ENCODE measurements around the gene SLC22A2.

SLC22A2 gene

GRCh38 chr6:160273750-160274149, 15.1 kb upstream of the SLC22A2 start:
- DNase-seq (ENCODE audit: low read depth) = no peak

DNA sequence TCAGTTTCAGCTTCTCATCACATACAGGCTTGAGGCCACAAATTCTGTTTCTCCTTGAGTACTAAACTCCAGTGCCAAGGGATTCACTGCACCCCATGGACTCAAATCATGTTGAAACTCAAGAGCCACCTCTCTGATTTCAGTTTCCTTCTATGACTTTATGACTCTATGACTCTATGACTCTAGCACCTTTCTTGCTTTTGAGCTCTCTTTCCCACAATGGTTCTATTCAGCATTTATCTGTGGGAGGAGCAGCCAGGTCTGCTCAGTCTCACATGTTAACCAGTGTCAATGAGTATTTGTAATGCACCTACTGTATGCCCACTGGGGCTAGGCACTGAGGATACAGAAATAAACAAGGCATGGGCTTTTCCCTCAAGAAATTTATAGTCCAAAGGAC, 14.6 kb upstream of the SLC22A2 start:
- DNase-seq (ENCODE audit: low read depth) = no peak

GRCh38 chr6:160272707-160273106, 14.1 kb upstream of the SLC22A2 start:
- no peak for DNase-seq (ENCODE audit: low read depth)

GRCh38 chr6:160270347-160270746, 11.7 kb upstream of the SLC22A2 start:
- DNase-seq (ENCODE audit: low read depth) = no peak

GRCh38 chr6:160269771-160270170, 11.2 kb upstream of the SLC22A2 start:
- no peak for DNase-seq (ENCODE audit: low read depth)

DNA sequence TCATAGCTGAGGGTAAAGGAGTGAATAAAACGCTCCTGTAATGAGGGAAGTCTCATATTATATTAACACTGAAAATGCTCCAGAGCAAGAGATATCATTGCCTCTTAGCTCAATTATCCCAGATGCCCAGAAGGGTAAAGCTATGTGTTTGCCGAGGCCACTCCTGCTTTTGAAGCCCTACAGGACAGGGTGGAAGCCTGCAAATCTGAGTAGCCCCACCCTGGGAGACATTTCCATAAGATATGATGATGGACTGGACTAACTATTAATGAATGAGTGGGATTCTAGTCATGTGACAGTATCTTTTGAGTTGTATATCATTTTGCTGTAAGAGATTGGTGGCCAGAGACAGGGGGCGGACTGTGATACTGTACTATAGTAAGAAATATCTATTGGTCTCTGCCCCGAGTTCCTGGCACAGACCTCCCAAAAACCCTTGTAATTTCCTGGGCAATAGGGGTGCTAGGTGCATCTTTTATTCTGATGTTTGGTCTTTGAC, 10.5 kb upstream of the SLC22A2 start:
- no peak for DNase-seq (ENCODE audit: low read depth)

- no peak for DNase-seq (ENCODE audit: low read depth)
These were observed 8.5 kb upstream of the SLC22A2 start for GRCh38 chr6:160267102-160267501.

DNA sequence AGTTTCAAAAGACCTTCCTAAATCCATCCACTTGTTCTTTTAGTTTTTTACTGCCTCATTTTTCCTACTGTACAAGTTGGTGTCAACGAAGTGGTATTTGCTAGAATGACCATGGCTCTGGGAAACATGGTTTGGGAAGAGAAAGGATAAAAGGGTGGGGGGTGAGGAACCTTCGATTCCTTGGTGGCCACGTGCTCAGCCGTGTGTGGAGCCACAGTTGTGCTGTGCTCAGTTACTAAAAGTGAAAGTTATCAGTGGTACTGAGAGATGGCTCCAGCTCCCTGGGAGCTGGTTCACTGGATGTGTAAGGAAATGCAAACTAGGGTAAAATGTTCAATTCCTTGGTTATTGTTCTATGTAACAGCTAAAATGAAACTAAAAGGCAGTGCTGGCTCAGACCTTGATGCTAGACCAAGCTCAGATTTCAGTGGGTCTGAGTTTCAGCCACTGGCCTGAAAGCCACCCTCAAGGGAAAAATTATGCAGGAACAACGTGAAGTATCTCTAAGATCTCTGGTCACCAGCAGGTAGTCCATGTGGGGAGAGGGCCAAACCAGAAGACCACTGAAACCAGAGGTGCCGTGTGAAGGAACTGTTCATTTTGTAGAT, 7.4 kb upstream of the SLC22A2 start:
- no peak for DNase-seq (ENCODE audit: low read depth)

- DNase-seq (ENCODE audit: low read depth) = no peak
These were observed 5.5 kb upstream of the SLC22A2 start for GRCh38 chr6:160264061-160264612.

GRCh38 chr6:160263196-160263939, 4.7 kb upstream of the SLC22A2 start:
- DNase-seq (ENCODE audit: low read depth) = no peak

- DNase-seq (ENCODE audit: low read depth) = no peak
These were observed 3.5 kb upstream of the SLC22A2 start for GRCh38 chr6:160261991-160262680.

GRCh38 chr6:160260803-160261450, 2.3 kb upstream of the SLC22A2 start:
- no peak for DNase-seq (ENCODE audit: low read depth)

DNA sequence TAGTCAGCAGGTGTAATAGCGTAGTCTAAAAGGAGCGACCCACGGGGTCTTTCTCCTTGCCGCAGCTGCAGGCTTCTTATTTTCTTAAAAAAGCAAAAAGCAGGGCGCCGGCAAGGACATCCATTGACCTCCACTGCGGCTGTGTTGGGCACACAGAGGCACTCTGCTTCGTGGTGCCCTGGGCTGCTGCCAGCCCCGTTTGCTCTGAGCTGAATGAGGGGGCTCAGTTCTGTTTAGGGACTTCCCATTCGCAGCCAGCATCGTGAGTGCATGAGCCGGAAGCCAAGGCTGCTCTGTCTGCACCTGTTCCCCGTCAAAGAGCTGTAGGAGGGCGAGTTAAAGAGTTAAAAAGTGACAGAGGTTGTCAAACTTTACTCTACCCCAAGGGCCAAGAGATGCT, 1.7 kb upstream of the SLC22A2 start:
- no peak for DNase-seq (ENCODE audit: low read depth)

DNA sequence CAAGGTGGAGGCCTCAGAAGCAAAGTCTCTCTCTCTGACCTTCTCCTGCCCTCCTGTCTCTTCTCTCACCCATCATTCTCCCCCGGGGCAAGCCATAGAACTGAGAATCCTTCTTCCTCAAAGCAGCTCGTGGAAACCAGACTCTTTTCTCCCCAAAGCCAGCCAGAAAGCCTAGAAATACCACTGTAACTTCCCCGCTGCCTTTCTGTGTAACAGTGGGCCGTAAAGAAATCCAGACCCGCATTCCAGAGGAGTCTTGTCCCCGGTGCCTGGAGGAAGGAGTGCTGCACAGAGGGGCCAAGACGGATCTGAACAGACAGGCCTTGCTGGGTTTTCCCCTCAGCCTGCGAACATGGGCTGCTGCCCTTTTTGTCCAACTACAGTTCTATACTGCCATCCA, 977 bp upstream of the SLC22A2 start:
- DNase-seq (ENCODE audit: low read depth) = no peak

- no peak for DNase-seq (ENCODE audit: low read depth)
These were observed 463 bp upstream of the SLC22A2 start for GRCh38 chr6:160259143-160259425.

- no peak for DNase-seq (ENCODE audit: low read depth)
These were observed 2.2 kb downstream of the SLC22A2 start for GRCh38 chr6:160256445-160256844.

DNA sequence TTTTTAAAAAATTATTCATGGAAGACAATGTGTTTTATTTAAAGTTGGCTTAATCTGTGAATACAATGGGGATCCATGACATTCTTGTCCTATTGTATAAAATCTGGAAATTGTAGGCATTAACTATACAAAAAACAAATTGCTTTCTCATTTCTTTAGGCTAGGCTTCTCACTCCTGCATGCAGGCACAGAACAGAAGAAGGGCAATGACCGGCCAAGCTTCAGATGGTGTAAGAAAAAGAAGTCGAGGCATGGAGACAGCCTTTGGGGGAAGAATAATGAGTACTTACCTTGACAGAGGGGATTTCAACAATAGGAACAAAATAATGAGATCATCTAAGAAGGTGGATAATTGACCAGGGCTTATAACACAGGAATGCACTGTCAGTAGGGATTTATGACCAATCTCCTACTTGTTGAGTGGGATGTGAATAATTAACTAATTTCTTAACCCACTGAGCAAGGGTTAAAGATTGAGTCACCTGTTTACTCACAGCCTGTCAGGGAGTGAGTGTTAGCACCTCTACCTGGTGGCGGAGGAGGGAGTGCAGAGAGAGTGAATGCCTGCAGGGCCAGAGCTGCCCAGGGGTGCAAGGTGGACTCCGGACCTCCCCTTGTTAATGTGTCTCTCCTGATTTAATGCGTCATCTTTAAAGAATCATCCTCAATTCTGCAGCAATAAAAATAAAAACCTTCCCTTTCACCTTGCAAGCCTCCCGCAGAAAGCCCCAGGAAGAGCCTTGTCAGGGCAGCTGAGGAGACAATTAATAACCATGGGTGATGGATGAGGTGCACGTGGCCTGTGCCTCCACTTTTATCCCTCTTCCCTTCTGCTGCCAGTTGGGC, 3.9 kb downstream of the SLC22A2 start:
- DNase-seq (ENCODE audit: low read depth) = no peak

DNA sequence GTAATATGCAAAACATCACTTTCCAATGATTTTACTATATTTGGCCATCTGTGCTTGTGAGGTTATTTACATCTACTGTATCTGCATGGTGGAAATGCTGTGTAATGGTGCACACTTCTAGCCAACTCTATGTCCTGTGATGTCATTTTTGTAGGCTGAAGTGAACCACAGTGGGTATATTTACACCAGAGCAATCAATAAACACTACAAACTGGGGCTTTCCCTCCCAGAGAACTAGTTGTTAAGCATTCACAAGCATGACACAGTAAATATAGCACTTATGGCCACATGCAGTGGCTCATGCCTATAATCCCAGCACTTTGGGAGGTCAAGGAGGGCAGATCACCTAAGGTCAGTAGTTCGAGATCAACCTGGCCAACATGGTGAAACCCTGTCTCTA, 4.9 kb downstream of the SLC22A2 start:
- DNase-seq (ENCODE audit: low read depth) = no peak

- DNase-seq (ENCODE audit: low read depth) = no peak
These were observed 5.3 kb downstream of the SLC22A2 start for GRCh38 chr6:160253292-160253691.

- DNase-seq (ENCODE audit: low read depth) = no peak
These were observed 6.4 kb downstream of the SLC22A2 start for GRCh38 chr6:160252073-160252813.

- DNase-seq (ENCODE audit: low read depth) = no peak
These were observed 8.9 kb downstream of the SLC22A2 start for GRCh38 chr6:160249671-160250070.

Data from activated T-helper 9 cell treated with anti-CD3 and anti-CD28 coated beads, Interleukin-2, amount 50 U/mL, for 16 hours (primary cell).